Myometrial cell (primary cell): ENCODE measurements around the gene RIC8A. TPM values are rescaled to one million over a fixed set of nuclear protein-coding genes. Genes with fewer than 3 reads are reported as not detected.

Source experiments
- total RNA-seq: library from RNA; depleted of rRNA; stranded (reverse); fragments of >200 nt; gene quantifications from 2 replicates; pipeline ENCODE4 v1.2.3, GENCODE V29; 2015

Gene RIC8A
- 203 and 210 TPM in 2 replicates for total RNA-seq

DNA sequence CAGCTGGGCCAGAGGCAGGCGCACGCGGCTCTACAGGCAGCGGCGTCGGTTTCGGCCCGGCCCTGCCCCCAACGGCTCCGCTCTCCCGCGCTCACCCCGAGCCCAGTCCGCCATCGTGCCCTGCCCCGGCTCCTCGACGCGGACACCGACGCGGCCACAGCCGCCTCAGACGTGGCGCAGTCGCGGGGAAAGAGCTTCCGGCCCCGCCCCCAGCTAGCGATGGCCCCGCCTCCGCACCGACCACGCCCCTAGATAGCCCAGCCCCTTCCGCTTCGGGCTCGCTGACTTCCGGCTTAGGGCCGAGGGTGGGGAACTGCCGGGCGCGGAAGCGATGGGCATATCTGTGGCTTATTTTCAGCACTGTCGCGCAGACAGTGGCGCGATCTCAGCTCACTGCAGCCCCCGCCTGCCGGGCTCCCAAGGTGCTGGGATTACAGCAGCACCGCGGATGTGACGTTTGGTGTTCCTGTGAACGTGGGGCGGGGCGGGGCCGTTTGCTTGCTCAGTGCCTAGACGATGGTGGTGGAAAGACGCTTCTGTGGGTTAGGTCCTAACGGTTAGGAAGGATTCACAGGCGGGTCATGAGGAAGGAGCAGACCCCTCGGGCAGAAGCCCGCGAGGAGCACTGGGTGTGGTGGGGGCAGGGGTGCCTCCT lies at the start of gene RIC8A, which contains the start of gene BET1L:
RIC8A (plus strand) TSS at position 501 of the 655 bp plus-strand sequence. CDS start 1,147 bp downstream, outside the sequence.
BET1L (minus strand) TSS at position 192 of the 655 bp plus-strand sequence; CDS start at position 114, 78 bp downstream.

GRCh38 chr11:192674-193128 lies 14.8 kb upstream of the RIC8A start, which contains the start of gene SCGB1C1:
Gene SCGB1C1, plus strand, starts transcription at chr11:193078. Its CDS starts 22 bp downstream, at chr11:193100.

DNA sequence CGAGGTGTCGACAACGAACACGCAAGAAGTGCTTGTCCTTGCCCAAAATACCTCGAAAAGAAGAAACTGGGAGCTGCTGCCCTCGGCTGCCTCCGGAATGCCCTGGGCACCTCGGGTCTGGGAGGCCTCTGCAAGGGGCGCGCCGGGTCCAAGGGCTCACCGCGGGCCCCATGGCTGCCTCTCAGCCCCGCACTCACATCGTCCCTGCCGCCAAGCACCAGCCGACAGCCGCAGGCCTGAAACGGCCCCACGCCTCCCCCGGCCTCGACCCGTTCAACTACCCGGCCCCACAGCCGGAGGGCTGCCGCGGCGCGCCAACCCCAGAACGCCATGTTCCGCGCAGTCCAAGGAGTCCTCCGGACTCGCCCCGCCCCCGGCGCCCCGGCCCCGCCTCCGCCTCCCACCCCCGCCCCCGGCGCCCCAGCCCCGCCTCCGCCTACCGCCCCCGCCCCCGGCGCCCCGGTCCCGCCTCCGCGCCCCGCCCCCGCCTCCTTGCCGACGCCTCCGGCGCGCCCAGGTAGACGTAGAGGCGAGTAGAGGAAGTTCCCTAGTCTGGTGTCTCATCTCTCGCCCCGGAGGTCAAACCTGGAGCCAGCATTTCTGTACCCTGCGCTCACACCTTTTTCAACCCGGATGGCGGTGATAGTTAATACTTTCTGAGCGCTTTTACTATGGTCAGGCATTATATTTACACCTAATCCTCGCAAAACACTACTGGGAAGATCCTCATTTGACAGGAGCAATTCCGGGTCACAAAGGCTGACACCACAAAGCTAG lies 28.7 kb downstream of the RIC8A start, which contains the start of gene SIRT3:
SIRT3 (minus strand) TSS at position 346 of the 777 bp plus-strand sequence; CDS start at position 332, 14 bp downstream.

DNA sequence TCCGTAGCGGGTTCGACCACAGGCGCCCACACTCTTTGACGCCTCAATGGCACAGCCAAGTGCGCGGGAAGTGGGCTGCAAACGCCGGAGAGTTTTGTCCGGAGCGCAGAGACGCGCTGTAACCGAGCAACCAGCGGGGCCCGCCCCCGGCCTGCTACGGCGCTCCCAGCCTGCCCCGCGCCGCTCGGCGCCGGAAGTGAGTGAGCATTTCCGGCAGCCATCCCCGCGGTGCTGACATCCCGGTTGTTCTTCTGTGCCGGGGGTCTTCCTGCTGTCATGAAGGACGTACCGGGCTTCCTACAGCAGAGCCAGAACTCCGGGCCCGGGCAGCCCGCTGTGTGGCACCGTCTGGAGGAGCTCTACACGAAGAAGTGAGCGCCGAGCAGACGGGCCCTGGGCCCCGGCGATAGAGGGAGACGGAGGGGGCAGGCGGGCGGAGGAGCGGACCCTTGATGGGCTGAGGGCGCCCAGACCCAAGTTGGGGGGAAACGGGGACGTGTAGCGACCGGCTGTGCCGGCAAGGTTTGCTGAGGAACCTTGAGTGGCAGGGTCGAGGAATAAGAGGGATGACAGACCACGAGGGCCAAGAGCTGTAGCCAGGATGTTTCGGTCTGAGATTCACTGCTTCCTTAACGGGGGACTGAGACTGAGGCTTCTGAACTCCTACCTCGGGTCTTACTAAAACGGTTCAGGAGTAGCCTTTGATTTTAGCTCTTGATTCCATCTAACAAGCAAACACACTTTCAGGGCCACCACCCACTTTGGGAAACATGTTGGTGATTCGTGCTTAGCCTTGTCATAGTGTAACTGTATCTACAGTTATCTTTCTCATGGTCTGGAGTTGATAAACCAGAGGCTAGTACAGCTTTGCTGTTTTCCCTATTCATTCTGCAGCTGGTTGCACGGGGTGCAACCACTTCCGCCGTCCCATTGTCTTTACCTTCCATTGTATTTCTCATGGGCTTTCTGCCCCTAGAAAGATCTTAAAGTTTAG lies 29.6 kb downstream of the RIC8A start, which contains the start of gene PSMD13:
PSMD13 (plus strand) TSS at position 203 of the 994 bp plus-strand sequence; CDS start at position 277, 74 bp downstream.

Other genes with a start within 250 kb of the RIC8A start
- gene SCGB1C1, start 14.6 kb upstream of the RIC8A start, total RNA-seq, result not detected in 2 replicates
- 44.7 and 49.1 TPM in 2 replicates for gene BET1L, start 309 bp upstream of the RIC8A start, total RNA-seq
- gene SIRT3, start 28.6 kb downstream of the RIC8A start, total RNA-seq, result 8.5 and 13.8 TPM in 2 replicates
- gene PSMD13, start 29.3 kb downstream of the RIC8A start, total RNA-seq, result 205 and 224 TPM in 2 replicates
- not detected in 2 replicates for gene NLRP6, start 70.7 kb downstream of the RIC8A start, total RNA-seq
- gene PGGHG, start 81.4 kb downstream of the RIC8A start, total RNA-seq, result 2.9 and 6.4 TPM in 2 replicates
- not detected in 2 replicates for gene IFITM5, start 91.8 kb downstream of the RIC8A start, total RNA-seq
- 142 and 147 TPM in 2 replicates for gene IFITM2, start 100.1 kb downstream of the RIC8A start, total RNA-seq
- 95.4 and 122 TPM in 2 replicates for gene IFITM1, start 106.3 kb downstream of the RIC8A start, total RNA-seq
- gene IFITM3, start 113.2 kb downstream of the RIC8A start, total RNA-seq, result 188 and 208 TPM in 2 replicates
- 1.2 and 2.0 TPM in 2 replicates for gene B4GALNT4, start 161.8 kb downstream of the RIC8A start, total RNA-seq
- gene PKP3, start 186.5 kb downstream of the RIC8A start, total RNA-seq, result 1.6 and 4.9 TPM in 2 replicates
- gene SIGIRR, start 207.3 kb downstream of the RIC8A start, total RNA-seq, result 32.9 and 45.9 TPM in 2 replicates
- not detected in 2 replicates for gene ANO9, start 234.3 kb downstream of the RIC8A start, total RNA-seq
- gene PTDSS2, start 242.6 kb downstream of the RIC8A start, total RNA-seq, result 21.4 and 57.4 TPM in 2 replicates